HL-60 (cell line): ENCODE measurements around the gene CDHR3.

Source experiments
- DNase-seq, 2 experiments: peaks; one replicate each; pipeline ENCODE4 v3.0.0-alpha.2; 2010 to 2020; ENCODE audit warnings: low read depth in 1 of 2, low spot score in 1 of 2
- H3K27ac ChIP-seq: fragments of 250-450 bp; sonication (Bioruptor Pico); replicated peaks from 2 replicates; pipeline ENCODE4 v1.5.1; 2020; ENCODE audit warnings: mild to moderate bottlenecking, moderate library complexity
- H3K27me3 ChIP-seq: fragments of 250-450 bp; sonication (Bioruptor Pico); 2 replicates; pipeline ENCODE4 v1.5.1; 2021; ENCODE audit warnings: mild to moderate bottlenecking, moderate library complexity; ENCODE audit not compliant: insufficient read depth, poor library complexity, severe bottlenecking
- H3K4me3 ChIP-seq: replicated peaks from 2 replicates; pipeline ENCODE4 v1.5.1; 2011; ENCODE audit warnings: mild to moderate bottlenecking, control low read depth, low read length; ENCODE audit not compliant: insufficient read depth
- GABPA ChIP-seq: IDR thresholded peaks from 2 replicates; pipeline ENCODE4 v1.6.1; 2012; ENCODE audit warnings: low read depth
- POLR2AphosphoS5 ChIP-seq: IDR thresholded peaks from 2 replicates; pipeline ENCODE4 v1.6.1; 2012; ENCODE audit warnings: low read depth
- SPI1 ChIP-seq: IDR thresholded peaks from 2 replicates; pipeline ENCODE4 v1.6.1; 2012; ENCODE audit warnings: low read depth, mild to moderate bottlenecking, borderline replicate concordance
- TF ChIP-seq, protein P1 (sequence below): IDR thresholded peaks from one replicate; pipeline ENCODE4 v1.5.1; 2011; ENCODE audit warnings: low read length, control low read depth, inconsistent platforms; ENCODE audit not compliant: insufficient read depth
- TF ChIP-seq, protein P2 (sequence below): IDR thresholded peaks from 2 replicates; pipeline ENCODE4 v1.6.1; 2012; ENCODE audit warnings: low read depth; ENCODE audit not compliant: insufficient replicate concordance

CDHR3 gene

DNA sequence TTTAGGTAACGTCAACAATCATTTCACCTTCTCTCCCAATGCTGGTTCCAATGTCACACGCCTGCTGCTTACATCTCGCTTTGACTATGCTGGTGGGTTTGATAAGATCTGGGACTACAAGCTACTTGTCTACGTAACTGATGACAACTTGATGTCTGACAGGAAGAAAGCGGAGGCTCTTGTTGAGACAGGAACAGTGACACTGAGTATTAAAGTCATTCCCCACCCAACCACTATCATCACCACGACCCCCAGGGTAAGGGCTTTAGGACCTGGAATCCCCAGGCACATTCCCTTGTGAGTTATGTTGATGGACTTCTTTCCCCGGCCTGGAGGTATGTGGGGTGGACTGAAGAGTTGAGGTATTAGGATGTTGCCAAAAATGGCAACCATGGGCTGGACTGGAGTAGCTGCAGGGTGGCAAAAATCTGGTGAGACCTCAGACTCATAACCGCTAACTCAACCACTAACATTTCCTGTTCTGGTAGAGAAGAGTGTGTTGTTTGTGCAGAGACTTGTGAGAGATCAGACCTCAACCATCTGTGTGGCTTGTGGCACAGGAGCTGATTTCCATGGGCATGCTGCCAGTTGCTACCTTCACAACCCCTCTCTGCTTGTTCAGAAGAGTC is 59.2 kb downstream of the CDHR3 start:
- Histone ChIP-seq H3K27me3 (peaks cover 36% of the 10 kb centered on the region), H3K4me3 (no peak overlapping the region), H3K27ac (no peak overlapping the region)
- peak; percentile 44 for TF ChIP-seq POLR2AphosphoS5
- TF ChIP-seq, protein P1, sequence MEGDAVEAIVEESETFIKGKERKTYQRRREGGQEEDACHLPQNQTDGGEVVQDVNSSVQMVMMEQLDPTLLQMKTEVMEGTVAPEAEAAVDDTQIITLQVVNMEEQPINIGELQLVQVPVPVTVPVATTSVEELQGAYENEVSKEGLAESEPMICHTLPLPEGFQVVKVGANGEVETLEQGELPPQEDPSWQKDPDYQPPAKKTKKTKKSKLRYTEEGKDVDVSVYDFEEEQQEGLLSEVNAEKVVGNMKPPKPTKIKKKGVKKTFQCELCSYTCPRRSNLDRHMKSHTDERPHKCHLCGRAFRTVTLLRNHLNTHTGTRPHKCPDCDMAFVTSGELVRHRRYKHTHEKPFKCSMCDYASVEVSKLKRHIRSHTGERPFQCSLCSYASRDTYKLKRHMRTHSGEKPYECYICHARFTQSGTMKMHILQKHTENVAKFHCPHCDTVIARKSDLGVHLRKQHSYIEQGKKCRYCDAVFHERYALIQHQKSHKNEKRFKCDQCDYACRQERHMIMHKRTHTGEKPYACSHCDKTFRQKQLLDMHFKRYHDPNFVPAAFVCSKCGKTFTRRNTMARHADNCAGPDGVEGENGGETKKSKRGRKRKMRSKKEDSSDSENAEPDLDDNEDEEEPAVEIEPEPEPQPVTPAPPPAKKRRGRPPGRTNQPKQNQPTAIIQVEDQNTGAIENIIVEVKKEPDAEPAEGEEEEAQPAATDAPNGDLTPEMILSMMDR: no peak
- DNase-seq: peak in 1 of 2 experiments; percentile 9

DNA sequence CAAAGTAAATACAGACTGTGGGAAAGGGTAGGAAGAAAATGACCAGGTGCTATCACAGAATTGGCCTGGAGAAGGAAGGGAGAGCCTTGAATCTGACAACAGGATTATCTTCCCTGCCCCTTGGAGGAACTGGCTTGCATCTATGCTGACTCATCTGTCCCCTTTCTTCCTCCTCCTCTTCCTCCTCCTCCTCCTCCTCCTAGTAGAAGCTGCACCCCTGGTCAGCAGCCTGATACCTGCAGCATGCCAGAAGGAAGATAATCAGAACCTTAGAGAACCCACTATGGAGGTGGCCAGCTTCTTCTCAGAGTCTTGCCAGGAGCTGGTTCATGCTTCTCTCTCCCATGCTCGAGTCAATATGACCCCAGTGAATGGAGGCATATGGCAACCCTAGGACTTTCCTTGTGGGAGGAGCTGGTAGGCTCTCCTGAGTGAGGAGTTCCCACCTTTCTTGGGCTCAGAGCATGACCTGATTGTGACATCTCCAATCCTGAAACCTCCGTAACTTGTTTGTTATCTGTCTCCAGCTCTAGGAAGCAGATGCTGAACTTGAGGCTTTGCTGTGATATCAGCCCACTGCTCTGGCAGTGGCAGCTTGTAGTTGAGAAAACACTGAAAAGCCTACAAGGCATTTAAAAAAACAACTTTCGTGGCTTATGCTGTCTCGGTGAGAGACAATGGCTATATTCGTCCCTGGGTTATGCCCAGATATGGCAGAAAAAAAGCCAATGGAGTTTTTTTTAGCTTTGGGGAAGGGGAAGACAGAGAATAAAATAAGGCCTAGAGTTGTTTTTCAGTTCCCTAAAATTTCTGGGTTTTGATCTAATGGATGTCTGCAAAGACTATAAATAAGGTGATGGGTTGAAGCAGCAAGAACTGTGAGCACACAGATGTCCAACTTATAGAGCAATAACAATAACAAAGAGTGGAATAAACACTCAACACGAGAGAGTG is 60.6 kb downstream of the CDHR3 start:
- Histone ChIP-seq H3K27me3 (peaks cover 36% of the 10 kb centered on the region), H3K27ac (no peak overlapping the region), H3K4me3 (no peak overlapping the region)
- DNase-seq: no peak
- TF ChIP-seq GABPA (no peak), SPI1 (no peak), POLR2AphosphoS5 (no peak)
- TF ChIP-seq, protein P2, sequence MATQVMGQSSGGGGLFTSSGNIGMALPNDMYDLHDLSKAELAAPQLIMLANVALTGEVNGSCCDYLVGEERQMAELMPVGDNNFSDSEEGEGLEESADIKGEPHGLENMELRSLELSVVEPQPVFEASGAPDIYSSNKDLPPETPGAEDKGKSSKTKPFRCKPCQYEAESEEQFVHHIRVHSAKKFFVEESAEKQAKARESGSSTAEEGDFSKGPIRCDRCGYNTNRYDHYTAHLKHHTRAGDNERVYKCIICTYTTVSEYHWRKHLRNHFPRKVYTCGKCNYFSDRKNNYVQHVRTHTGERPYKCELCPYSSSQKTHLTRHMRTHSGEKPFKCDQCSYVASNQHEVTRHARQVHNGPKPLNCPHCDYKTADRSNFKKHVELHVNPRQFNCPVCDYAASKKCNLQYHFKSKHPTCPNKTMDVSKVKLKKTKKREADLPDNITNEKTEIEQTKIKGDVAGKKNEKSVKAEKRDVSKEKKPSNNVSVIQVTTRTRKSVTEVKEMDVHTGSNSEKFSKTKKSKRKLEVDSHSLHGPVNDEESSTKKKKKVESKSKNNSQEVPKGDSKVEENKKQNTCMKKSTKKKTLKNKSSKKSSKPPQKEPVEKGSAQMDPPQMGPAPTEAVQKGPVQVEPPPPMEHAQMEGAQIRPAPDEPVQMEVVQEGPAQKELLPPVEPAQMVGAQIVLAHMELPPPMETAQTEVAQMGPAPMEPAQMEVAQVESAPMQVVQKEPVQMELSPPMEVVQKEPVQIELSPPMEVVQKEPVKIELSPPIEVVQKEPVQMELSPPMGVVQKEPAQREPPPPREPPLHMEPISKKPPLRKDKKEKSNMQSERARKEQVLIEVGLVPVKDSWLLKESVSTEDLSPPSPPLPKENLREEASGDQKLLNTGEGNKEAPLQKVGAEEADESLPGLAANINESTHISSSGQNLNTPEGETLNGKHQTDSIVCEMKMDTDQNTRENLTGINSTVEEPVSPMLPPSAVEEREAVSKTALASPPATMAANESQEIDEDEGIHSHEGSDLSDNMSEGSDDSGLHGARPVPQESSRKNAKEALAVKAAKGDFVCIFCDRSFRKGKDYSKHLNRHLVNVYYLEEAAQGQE: no peak
- TF ChIP-seq, protein P1: no peak

DNA sequence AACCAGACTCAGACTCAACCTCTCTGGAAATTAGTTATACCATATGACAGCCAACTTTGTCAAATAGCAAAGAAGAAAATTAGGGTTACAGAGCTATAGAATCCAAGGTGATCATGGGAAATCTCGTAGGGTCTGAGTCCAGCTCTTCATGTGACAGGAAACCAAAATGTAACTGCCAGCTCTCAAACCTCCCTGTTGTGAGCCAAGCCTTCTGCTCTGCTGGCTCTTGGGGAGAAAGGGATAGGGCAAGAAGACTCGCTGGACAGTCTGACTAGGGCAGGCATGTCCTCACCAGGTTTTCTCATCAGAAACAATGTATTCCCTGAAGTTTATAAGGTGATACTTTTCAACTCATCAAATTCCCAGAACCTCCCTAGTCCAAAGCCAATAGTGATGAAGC is 63.0 kb downstream of the CDHR3 start:
- Histone ChIP-seq H3K27ac (no peak overlapping the region), H3K27me3 (peaks cover 41% of the 10 kb centered on the region), H3K4me3 (no peak overlapping the region)
- TF ChIP-seq SPI1 (no peak), POLR2AphosphoS5 (no peak), GABPA (no peak)
- TF ChIP-seq, protein P2: no peak
- TF ChIP-seq, protein P1: no peak
- DNase-seq: no peak
